Astrocyte of the cerebellum (primary cell): ENCODE results near the gene TMCC1.

Experiments
- DNase-seq: peaks from one replicate; pipeline ENCODE4 v3.0.0-alpha.2; 2011; ENCODE audit warnings: low read depth
- H3K4me3 ChIP-seq: 2 replicates; pipeline ENCODE4 v1.5.1; 2011; ENCODE audit warnings: mild to moderate bottlenecking, low read depth, low read length, moderate library complexity
- in situ Hi-C: cut with HindIII; loops from 2 replicates; pipeline ENCODE4 v1.10.0; 2017; ENCODE audit warnings: low sequenced_read_pairs
- TF ChIP-seq, protein P1 (sequence below): IDR thresholded peaks from 2 replicates; pipeline ENCODE4 v1.5.1; 2012; ENCODE audit warnings: low read length, low read depth, moderate library complexity, mild to moderate bottlenecking; ENCODE audit errors: missing control alignments

The TMCC1 gene

DNA sequence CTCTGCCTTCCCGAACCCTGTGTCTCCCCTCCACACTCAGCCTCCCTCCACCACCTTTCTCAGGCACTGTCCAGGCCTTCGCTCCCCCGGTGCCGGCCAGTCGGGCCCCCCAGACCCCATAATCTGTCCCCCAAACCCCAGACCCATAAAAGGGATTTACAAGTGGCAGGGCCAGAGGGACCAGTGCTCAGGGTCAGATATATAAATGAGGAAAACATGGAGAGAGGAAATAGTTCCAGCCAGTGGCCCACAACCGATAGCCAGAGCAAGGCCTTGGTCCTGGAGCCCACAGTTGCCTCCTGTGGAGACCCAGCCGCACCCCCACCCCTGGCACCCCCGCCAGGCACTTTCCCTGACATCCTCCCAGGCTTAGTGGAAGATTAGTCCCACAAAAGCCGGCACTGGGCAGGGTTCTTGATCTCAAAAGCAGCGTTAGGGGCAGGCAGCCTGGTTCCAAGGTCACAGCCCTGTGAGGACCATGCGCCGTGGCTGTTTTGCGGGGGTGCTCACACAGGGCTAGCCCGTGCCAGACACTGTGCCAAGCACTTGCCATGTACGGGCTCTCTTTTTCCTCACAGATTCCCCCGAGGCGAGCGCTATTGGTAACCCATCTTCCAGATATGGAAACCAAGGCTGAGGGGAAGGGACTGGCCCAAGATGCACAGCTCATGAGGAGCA lies 286.0 kb downstream of the TMCC1 start:
- TF ChIP-seq, protein P1, sequence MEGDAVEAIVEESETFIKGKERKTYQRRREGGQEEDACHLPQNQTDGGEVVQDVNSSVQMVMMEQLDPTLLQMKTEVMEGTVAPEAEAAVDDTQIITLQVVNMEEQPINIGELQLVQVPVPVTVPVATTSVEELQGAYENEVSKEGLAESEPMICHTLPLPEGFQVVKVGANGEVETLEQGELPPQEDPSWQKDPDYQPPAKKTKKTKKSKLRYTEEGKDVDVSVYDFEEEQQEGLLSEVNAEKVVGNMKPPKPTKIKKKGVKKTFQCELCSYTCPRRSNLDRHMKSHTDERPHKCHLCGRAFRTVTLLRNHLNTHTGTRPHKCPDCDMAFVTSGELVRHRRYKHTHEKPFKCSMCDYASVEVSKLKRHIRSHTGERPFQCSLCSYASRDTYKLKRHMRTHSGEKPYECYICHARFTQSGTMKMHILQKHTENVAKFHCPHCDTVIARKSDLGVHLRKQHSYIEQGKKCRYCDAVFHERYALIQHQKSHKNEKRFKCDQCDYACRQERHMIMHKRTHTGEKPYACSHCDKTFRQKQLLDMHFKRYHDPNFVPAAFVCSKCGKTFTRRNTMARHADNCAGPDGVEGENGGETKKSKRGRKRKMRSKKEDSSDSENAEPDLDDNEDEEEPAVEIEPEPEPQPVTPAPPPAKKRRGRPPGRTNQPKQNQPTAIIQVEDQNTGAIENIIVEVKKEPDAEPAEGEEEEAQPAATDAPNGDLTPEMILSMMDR: no peak
- peak overlapping the region; percentile 39 for H3K4me3 ChIP-seq
- DNase-seq: no peak
- in situ Hi-C loops: no loop called here

DNA sequence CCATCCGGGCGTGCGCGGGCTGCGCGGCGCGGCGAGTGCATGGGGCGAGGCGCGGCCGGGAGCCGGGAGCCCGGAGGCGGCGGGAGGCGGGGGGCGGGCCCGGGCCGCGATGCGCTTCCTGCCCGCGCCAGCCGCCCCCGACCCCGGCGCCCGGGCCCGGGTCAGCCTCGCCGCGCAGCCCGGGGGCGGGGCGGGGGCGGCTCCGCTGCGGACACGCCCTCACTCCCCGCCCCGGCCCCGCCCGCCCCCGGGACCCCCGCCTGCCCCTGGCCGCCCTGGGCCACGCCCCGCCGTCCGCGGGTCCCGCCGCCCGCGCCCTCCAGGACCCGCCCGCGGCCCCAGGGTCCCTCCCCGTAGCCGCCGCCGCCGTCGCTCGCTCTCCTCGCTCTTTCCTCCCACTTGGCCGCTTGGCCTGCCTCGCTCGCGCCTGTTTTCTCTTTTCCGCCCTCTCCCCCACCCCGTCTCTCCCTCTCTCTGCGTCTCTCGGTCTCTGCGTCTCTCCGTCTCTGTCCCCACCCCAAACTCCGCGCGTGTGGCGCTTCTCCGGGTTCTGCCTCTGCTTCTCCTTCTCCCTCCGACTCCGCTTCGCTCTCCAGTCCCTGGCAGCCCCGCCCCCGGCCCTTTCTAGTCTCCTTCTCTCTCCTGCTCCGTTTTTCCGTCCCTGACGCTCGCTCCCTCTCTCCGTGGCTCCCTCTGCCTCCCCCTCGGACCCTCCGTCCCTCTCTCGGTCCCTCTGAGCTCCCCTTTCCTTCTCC lies 286.7 kb downstream of the TMCC1 start, which contains the start of gene PLXND1:
Gene PLXND1 (minus strand): TSS at position 41 of the 755 bp plus-strand sequence. CDS start 37 bp downstream, at position 4.
- in situ Hi-C loops: no loop called here
- TF ChIP-seq, protein P1: no peak
- DNase-seq: no peak
- peak within 1 kb of the TSS; percentile 50 for H3K4me3 ChIP-seq

DNA sequence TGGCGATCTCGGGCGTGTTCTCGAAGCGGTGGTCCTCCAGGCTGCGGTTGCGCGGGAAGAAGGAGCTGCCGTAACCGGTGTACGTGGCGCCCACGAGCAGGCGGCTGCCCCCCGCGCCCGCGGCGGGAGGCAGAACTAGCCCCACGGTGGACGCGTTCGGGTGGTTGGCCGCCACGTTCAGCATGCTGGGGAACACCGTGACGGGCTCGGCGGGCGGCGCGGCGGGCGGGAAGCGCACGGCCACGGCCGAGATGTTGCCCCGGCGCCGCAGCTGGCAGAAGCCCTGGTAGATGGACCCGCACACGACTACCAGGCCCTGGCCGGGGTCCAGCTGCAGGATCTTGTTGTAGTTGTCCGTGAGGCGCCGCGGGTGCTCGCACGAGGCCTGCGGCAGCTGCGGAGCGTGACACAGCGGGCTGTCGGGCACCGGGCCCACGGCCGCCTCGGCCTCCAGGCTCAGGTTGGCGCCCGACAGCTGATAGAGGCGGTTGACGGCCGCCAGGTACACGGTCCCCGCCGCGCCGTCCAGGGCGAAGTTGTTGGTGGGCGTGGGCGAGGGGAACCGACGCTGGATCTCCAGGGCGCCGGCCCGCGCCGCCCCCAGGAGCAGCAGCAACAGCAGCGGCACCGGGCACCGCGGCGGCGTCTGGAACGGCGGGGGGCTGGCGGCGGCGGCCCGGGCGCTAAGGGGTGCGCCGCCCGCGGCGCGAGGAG lies 287.4 kb downstream of the TMCC1 start:
- in situ Hi-C loops: no loop called here
- TF ChIP-seq, protein P1: no peak
- peak overlapping the region; percentile 50 for H3K4me3 ChIP-seq
- no peak for DNase-seq

DNA sequence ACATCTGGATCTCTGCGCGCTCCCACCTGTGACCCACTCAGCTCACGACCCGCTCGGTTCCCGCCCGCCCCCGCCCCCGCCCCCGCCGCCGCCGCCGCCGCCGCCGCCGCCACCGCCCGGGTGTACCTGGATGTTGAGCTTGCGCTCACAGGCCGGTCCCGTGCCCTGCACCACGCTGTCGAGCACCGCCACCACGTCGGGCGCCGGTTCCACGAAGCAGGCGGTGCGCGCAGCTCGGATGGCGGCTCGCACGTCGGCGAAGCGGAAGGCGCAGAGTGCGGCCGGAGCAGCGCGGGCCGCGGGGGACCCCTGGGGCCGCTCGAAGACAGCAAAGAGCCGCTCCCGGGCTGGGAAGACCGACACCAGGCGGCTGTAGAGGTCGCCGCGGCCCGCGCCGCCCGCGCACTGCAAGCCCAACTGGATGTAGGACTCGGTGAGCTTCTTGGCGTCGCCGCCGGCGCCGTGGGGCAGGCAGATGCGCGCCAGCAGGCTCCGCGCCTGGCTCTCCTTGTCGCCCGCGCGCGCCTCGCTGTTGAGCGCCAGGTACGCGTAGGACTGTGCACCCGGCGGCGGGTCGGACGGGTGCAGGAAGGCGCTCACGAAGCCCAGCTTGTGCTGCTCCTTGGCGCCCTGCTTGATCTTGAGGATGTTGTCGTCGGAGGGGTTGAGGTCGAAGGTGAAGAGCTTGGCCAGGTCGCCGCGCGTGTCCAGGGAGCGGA lies 288.1 kb downstream of the TMCC1 start:
- in situ Hi-C loops: no loop called here
- H3K4me3 ChIP-seq: peak overlapping the region; percentile 50
- TF ChIP-seq, protein P1: no peak
- no peak for DNase-seq

DNA sequence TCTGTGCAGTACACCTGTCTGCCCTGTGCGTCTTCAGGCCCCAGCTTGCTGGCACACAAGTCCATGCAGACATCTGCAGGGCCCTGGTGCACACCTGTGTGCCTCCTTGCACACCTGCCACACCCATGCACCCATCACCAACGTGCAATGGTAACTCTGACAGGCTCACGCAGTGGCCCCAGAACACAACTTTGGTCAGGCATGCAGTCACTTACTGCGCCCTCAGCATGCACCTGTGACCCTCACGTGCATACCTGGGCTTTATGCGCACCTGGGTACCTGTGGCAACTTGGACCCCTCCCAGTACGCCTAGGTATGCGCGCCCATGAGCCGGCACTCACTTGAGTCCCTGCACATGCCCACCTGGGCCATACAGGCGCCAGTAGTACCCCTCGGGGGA lies 288.7 kb downstream of the TMCC1 start:
- DNase-seq: no peak
- peak overlapping the region; percentile 50 for H3K4me3 ChIP-seq
- in situ Hi-C loops: no loop called here
- TF ChIP-seq, protein P1: no peak
